K562 (cell line): Measurements from ENCODE around the gene MYO1F. TPM values are rescaled to one million over a fixed set of nuclear protein-coding genes. Genes with fewer than 3 reads are reported as not detected.
A peak's percentile ranks its signal among the peaks of the same experiment; 100 is the strongest.

ENCODE experiments used
- CTCF ChIP-seq, 3 experiments: IDR thresholded peaks in 2 of 3; conservative IDR thresholded peaks in 1 of 3; 2 replicates each; pipeline ENCODE4 v1.5.1; 2011 to 2012; ENCODE audit warnings: low read length in 3 of 3, mild to moderate bottlenecking in 3 of 3, control low read depth in 2 of 3, improper control_type of control experiment in 1 of 3, inconsistent platforms in 1 of 3, low read depth in 1 of 3, mixed read lengths in 1 of 3, moderate library complexity in 1 of 3; ENCODE audit not compliant: insufficient read depth in 2 of 3
- DLX4 ChIP-seq: fragments of 250-450 bp; sonication (Bioruptor Pico); IDR thresholded peaks from 2 replicates; pipeline ENCODE4 v1.6.1; 2021; ENCODE audit warnings: mild to moderate bottlenecking
- HMGN3 ChIP-seq: IDR thresholded peaks from 2 replicates; pipeline ENCODE4 v1.6.1; 2011; ENCODE audit warnings: borderline replicate concordance, low read depth, mild to moderate bottlenecking, mixed read lengths, low read length; ENCODE audit not compliant: insufficient read length; ENCODE audit errors: extremely low read depth
- NFXL1 ChIP-seq: fragments of 450-650 bp; formaldehyde crosslinking; IDR thresholded peaks from 2 replicates; pipeline ENCODE4 v1.4.0; 2021; ENCODE audit warnings: mild to moderate bottlenecking
- PHF8 ChIP-seq: fragments of 200-600 bp; sonication (generic); IDR thresholded peaks from 2 replicates; pipeline ENCODE4 v1.6.1; 2012; ENCODE audit warnings: mixed run types, mild to moderate bottlenecking, inconsistent platforms, low read length, moderate library complexity, borderline replicate concordance
- POLR2A ChIP-seq: fragments of 450-650 bp; conservative IDR thresholded peaks from 2 replicates; pipeline ENCODE4 v1.6.1; 2016
- RHOXF2B ChIP-seq: fragments of 250-450 bp; sonication (Bioruptor Pico); conservative IDR thresholded peaks from 2 replicates; pipeline ENCODE4 v1.5.1; 2021
- STAT6 ChIP-seq: sonication (generic); formaldehyde crosslinking; IDR thresholded peaks from 2 replicates; pipeline ENCODE4 v1.8.1; 2023; ENCODE audit warnings: mild to moderate bottlenecking, missing genetic modification reagents
- TAL1 ChIP-seq: fragments of 450-650 bp; IDR thresholded peaks from 2 replicates; pipeline ENCODE4 v1.6.1; 2016; ENCODE audit warnings: mild to moderate bottlenecking
- ZKSCAN8 ChIP-seq: fragments of 200-800 bp; sonication (Bioruptor generic); IDR thresholded peaks from 2 replicates; pipeline ENCODE4 v1.6.1; 2016; ENCODE audit warnings: missing genetic modification characterization, missing compliant biosample characterization
- ZNF239 ChIP-seq: fragments of 250-450 bp; sonication (Bioruptor Pico); IDR thresholded peaks from 2 replicates; pipeline ENCODE4 v1.4.0; 2020; ENCODE audit warnings: mild to moderate bottlenecking
- ZNF354B ChIP-seq: fragments of 250-450 bp; sonication (Bioruptor Pico); IDR thresholded peaks from 2 replicates; pipeline ENCODE4 v1.4.0; 2020
- polyA plus RNA-seq, 8 experiments: library from polyadenylated mRNA; depleted of rRNA in 4 of 8; stranded (reverse) in 5 of 8; unstranded in 3 of 8; fragments of >200 nt; fragmentation: Nextera tagmentation in 2 of 8; fragmentation: Illumina TruSeq in 1 of 8; extraction: Ambion mirVana in 2 of 8; extraction: Trizol in 1 of 8; gene quantifications; 2 replicates each; pipeline versions ENCODE4 v1.2.1 to v1.2.3, GENCODE V29; 2011 to 2014; ENCODE audit warnings: inconsistent platforms in 1 of 8, missing spikeins in 1 of 8
- total RNA-seq, 7 experiments: library from RNA; depleted of rRNA in 6 of 7; stranded (reverse); fragments of >200 nt in 6 of 7; fragmentation: Illumina TruSeq in 2 of 7; extraction: Trizol in 2 of 7; gene quantifications; 2 replicates each; pipeline versions ENCODE4 v1.2.1 to v1.2.3, GENCODE V29; 2011 to 2021; ENCODE audit warnings: low replicate concordance in 1 of 7

Gene MYO1F
- total and polyA plus RNA-seq, 9 of the 15 experiments (the other 6 are each of a cell fraction or from before 2014, with no cell fraction given), result 0.78 to 9.4 (median 4.3) TPM

GRCh38 chr19:8525401-8525684, 51.9 kb downstream of the MYO1F start (continued):
- no peak for TF ChIP-seq ZKSCAN8 (CRISPR knock-in tag)
- no peak for TF ChIP-seq RHOXF2B (CRISPR knock-in tag)
- TF ChIP-seq ZNF354B (CRISPR knock-in tag), result no peak
- peak; percentile 11; the same call in 1 of the 2 replicates for TF ChIP-seq POLR2A
- no peak for TF ChIP-seq NFXL1 (CRISPR knock-in tag)
- TF ChIP-seq PHF8, result peak; percentile 54; the same call in 1 of the 2 replicates
- TF ChIP-seq DLX4, result no peak
- TF ChIP-seq HMGN3, result peak; percentile 24
- TF ChIP-seq STAT6, result 0 out of 2 replicates have a peak, but pooled peaks have one; percentile 21
- no peak for TF ChIP-seq TAL1
- peak; percentile 86 for TF ChIP-seq ZNF239 (CRISPR knock-in tag)
- peak; percentile 18 to 47 (median 39); a peak in 5 of 6 replicates for TF ChIP-seq CTCF (IDR thresholded peaks at IDR 0.05 in 2 of 3, conservative IDR thresholded peaks at IDR 0.05 in 1 of 3; ENCODE audit: insufficient read depth in 2 of 3, low read depth in 1 of 3, low read length in 3 of 3)
